ENCODE results near the gene ACACA.
A peak's percentile ranks its signal among the peaks of the same experiment; 100 is the strongest.

The ACACA gene

DNA sequence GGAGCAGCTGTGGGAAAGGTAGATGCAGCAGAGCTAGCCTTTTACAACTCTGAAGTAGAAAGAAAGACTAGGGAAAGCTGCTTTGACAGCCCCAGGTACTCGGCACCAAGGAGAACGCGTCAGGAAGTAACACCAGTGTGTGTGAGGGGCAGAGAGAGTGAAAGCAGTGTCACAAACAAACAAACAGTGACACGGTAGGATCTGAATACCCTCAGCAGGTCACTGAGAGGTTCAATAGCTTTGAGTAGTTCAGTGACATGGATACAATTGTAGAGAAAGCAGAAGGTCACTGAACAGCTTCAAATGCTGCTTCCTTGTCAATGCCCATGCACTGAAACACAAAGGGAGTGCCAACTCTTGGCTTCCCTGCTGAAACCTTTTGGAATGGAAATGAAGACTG is 181.2 kb downstream of the ACACA start:
- no peaks in the 10 kb centered on the region for H3K27me3 ChIP-seq
- no peak for DNase-seq
- H3K9me3 ChIP-seq = no peaks in the 10 kb centered on the region
- no peak overlapping the region for H3K4me3 ChIP-seq (ENCODE audit: low read depth, low read length)
- TF ChIP-seq, protein P1, sequence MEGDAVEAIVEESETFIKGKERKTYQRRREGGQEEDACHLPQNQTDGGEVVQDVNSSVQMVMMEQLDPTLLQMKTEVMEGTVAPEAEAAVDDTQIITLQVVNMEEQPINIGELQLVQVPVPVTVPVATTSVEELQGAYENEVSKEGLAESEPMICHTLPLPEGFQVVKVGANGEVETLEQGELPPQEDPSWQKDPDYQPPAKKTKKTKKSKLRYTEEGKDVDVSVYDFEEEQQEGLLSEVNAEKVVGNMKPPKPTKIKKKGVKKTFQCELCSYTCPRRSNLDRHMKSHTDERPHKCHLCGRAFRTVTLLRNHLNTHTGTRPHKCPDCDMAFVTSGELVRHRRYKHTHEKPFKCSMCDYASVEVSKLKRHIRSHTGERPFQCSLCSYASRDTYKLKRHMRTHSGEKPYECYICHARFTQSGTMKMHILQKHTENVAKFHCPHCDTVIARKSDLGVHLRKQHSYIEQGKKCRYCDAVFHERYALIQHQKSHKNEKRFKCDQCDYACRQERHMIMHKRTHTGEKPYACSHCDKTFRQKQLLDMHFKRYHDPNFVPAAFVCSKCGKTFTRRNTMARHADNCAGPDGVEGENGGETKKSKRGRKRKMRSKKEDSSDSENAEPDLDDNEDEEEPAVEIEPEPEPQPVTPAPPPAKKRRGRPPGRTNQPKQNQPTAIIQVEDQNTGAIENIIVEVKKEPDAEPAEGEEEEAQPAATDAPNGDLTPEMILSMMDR (IDR thresholded peaks at IDR 0.05; ENCODE audit: low read depth, low read length) = no peak
- peaks cover 42% of the 10 kb centered on the region for H3K36me3 ChIP-seq
- peaks cover under 1% of the 10 kb centered on the region; the same call in 1 of the 2 replicates for H3K4me1 ChIP-seq

DNA sequence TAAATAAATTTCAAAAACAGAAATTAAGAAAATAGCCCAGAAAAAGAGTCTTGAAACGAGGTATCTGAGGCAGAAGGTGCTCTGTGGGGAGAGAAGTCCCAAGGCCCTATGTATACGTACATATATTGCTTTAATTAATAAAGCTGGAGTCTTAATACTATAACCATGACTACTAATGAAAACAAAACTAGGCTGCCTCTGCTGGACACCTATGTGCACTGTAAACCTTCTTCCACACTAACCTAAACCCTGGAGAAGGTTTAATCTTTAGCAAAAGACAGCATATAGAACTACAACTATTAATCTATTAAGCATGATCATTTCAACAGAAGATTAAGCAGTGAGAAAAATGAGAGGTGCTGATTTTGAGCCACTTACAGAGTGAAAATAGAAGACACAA is 184.8 kb downstream of the ACACA start:
- Histone ChIP-seq H3K4me3 (ENCODE audit: low read depth, low read length) (no peak overlapping the region), H3K27me3 (no peaks in the 10 kb centered on the region), H3K9me3 (no peaks in the 10 kb centered on the region), H3K4me1 (peaks cover 15% of the 10 kb centered on the region), H3K36me3 (peaks cover 53% of the 10 kb centered on the region)
- TF ChIP-seq, protein P1 (IDR thresholded peaks at IDR 0.05; ENCODE audit: low read depth, low read length) = peak; percentile 35
- DNase-seq = no peak

DNA sequence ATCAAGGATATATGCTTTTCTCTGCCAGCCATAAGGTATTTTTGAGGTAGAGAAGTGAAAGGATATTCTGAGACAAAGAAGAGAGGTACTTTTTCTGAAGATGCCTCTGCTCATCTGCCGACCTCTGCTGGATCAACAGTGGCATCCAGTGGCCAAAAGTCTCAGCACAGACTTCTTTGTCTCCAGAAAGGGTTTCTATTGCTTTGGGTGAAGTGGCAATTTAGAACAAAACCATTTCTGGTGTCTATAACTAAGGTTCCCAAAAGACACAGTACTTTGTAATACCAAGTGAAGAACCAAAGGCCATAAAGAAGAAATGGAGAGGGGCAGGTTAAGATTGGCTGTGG is 186.1 kb downstream of the ACACA start:
- Histone ChIP-seq H3K4me1 (peaks cover 15% of the 10 kb centered on the region), H3K4me3 (ENCODE audit: low read depth, low read length) (no peak overlapping the region), H3K27me3 (no peaks in the 10 kb centered on the region), H3K36me3 (peaks cover 47% of the 10 kb centered on the region), H3K9me3 (no peaks in the 10 kb centered on the region)
- TF ChIP-seq, protein P1 (IDR thresholded peaks at IDR 0.05; ENCODE audit: low read depth, low read length) = peak; percentile 81
- peak; percentile 54 for DNase-seq

DNA sequence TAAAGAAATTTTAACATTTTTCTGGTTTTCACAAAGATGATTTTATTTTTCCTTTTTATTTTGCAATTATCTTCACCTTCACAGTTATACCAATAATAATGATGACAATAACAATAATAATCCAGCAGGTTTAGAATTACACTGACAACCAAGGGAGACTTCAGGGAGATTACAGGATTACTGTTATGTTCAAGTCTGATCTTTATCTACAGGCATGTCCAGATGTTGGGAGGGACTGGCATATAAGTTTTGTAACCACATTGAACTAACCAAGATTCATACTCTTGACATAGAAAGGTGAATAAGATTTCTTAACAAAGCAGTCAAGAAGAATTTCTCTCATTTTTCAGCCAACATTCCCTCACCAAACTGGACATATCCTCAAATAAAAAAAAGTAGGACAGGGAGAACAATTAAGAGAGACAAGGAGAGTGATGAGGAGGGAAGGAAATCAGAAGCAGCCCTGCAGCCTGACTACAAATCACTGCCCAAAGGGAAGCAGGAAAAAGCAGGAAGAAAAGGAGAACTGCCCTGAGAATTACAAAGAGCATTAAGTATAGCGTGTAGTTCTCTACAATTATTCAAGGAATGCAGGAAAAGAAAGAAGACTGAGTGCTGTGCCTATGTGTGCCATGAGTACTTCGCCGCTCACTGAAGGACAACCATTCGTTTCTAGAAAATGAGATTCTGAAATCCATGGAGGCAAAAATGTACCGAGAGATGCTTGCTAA is 186.6 kb downstream of the ACACA start:
- no peaks in the 10 kb centered on the region for H3K27me3 ChIP-seq
- peaks cover 15% of the 10 kb centered on the region for H3K4me1 ChIP-seq
- H3K4me3 ChIP-seq (ENCODE audit: low read depth, low read length) = no peak overlapping the region
- TF ChIP-seq, protein P1 (IDR thresholded peaks at IDR 0.05; ENCODE audit: low read depth, low read length) = no peak
- DNase-seq = no peak
- H3K9me3 ChIP-seq = no peaks in the 10 kb centered on the region
- H3K36me3 ChIP-seq = peaks cover 46% of the 10 kb centered on the region

DNA sequence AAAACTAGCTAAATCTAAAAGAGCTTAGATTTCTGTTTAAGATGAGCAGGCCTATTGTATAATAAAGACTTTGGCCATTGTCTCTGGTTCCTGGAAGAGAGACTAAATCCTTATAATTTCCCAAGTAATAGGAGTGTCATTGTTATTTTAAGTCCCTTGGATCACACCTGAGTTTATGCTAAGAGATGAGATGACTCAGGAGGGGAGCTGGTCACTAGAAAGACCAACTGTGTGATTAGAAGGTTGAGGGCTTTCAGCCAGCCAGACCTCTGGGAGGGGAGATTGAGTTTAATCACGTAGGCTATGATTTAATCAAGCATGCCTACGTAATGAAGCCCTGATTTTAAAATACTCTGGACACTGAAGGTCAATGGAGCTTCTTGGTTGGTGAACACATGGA is 187.8 kb downstream of the ACACA start:
- H3K4me1 ChIP-seq = peaks cover 15% of the 10 kb centered on the region
- no peak for DNase-seq
- no peak overlapping the region for H3K4me3 ChIP-seq (ENCODE audit: low read depth, low read length)
- no peaks in the 10 kb centered on the region for H3K27me3 ChIP-seq
- TF ChIP-seq, protein P1 (IDR thresholded peaks at IDR 0.05; ENCODE audit: low read depth, low read length) = no peak
- H3K9me3 ChIP-seq = no peaks in the 10 kb centered on the region
- peaks cover 40% of the 10 kb centered on the region for H3K36me3 ChIP-seq

DNA sequence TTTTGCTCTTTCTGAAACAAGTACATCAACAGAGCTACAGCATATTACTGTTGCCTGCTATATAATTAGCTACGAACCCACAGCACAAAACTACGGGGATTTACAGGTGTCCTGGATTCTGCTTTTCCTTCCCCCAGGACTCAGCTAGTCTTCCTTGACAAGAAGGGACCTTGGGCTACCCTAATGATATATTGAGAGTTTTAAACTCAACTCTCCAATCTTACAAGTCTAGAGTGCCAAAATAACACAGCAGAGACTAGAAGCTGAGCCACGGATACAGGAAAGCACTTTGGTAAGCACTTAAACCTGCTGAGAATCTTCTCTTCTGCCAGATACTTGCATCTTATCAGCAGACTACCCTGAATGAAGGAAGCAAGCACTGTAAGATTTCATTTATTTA is 192.2 kb downstream of the ACACA start:
- Histone ChIP-seq H3K4me1 (peaks cover 10% of the 10 kb centered on the region), H3K36me3 (peaks cover 23% of the 10 kb centered on the region), H3K27me3 (no peaks in the 10 kb centered on the region), H3K4me3 (ENCODE audit: low read depth, low read length) (no peak overlapping the region), H3K9me3 (no peaks in the 10 kb centered on the region)
- DNase-seq = no peak
- TF ChIP-seq, protein P1 (IDR thresholded peaks at IDR 0.05; ENCODE audit: low read depth, low read length) = no peak

Measured in BE2C (cell line).